Transverse colon (tissue), 4 donors: ENCODE measurements around the gene HMGCS1. TPM values are rescaled to one million over a fixed set of nuclear protein-coding genes. Genes with fewer than 3 reads are reported as not detected.

Experiments used
- DNase-seq: peaks from one replicate; pipeline ENCODE4 v3.0.0-alpha.2; 2019
- H3K27ac ChIP-seq, 4 donors: fragments of 200-600 bp; sonication (generic); 2 replicates each; pipeline ENCODE4 v1.5.1; 2016 to 2018; ENCODE audit warnings: inconsistent platforms in 4 of 4
- H3K27me3 ChIP-seq: fragments of 200-600 bp; sonication (generic); 2 replicates; pipeline ENCODE4 v1.5.1; 2017; ENCODE audit warnings: inconsistent platforms
- H3K36me3 ChIP-seq, 4 donors: fragments of 200-600 bp; sonication (generic); 2 replicates each; pipeline ENCODE4 v1.5.1; 2017 to 2019; ENCODE audit warnings: inconsistent platforms in 4 of 4
- H3K4me1 ChIP-seq, 4 donors: fragments of 200-600 bp; sonication (generic); 2 replicates each; pipeline ENCODE4 v1.5.1; 2017 to 2020; ENCODE audit warnings: inconsistent platforms in 4 of 4
- H3K4me3 ChIP-seq, 4 donors: fragments of 200-600 bp; sonication (generic); 1 replicate in 1 of 4; 2 replicates in 3 of 4; pipeline versions ENCODE4 v1.5.1 to v1.6.1; 2017 to 2019; ENCODE audit warnings: inconsistent platforms in 4 of 4
- H3K9me3 ChIP-seq, 2 donors: fragments of 200-600 bp; sonication (generic); 2 replicates each; pipeline ENCODE4 v1.5.1; 2017 to 2019; ENCODE audit warnings: inconsistent platforms in 2 of 2
- EP300 ChIP-seq: sonication (generic); formaldehyde crosslinking; IDR thresholded peaks from one replicate; pipeline ENCODE4 v1.6.1; 2017; ENCODE audit warnings: antibody characterized with exemption, low read depth
- POLR2A ChIP-seq: fragments of 450-650 bp; IDR thresholded peaks from one replicate; pipeline ENCODE4 v1.6.1; 2016; ENCODE audit warnings: antibody characterized with exemption, mild to moderate bottlenecking, moderate library complexity
- POLR2AphosphoS5 ChIP-seq, 3 donors: sonication (generic); formaldehyde crosslinking; IDR thresholded peaks; one replicate each; pipeline ENCODE4 v1.6.1; 2016; ENCODE audit warnings: antibody characterized with exemption in 3 of 3
- WGBS, 2 donors: methylation state at CpG; one replicate each; pipeline ENCODE4 v1.1.5; 2018; ENCODE audit warnings: low coverage in 1 of 2; 5-methylcytosine and 5-hydroxymethylcytosine counted together
- in situ Hi-C, 4 donors: fragments of 200-750 bp; cut with MboI; loops; one replicate each; pipeline versions ENCODE4 v1.15.0 to v1.15.1; 2017; ENCODE audit warnings: low sequenced_read_pairs in 3 of 4, low pct_ligation_motif_present in 1 of 4, low pct_unique_long_range_greater_than_20kb in 1 of 4
- intact Hi-C: fragments of 100-400 bp; cut with DNase I; formaldehyde crosslinking; loops from one replicate; pipeline ENCODE4 v1.15.1; 2023; ENCODE audit warnings: low total_unique reads
- total RNA-seq, 4 donors: library from RNA; depleted of rRNA; stranded (reverse); fragments of >200 nt; gene quantifications; one replicate each; pipeline ENCODE4 v1.1.0, GENCODE V29; 2016
- TF ChIP-seq, protein P1 (sequence below), 5 experiments: fragments of 200-600 bp in 3 of 5; fragments of 450-650 bp in 2 of 5; sonication (generic) in 3 of 5; IDR thresholded peaks; 1 replicate in 2 of 5; 2 replicates in 3 of 5; pipeline ENCODE4 v1.5.1; 2016 to 2017; ENCODE audit warnings: antibody characterized with exemption in 5 of 5, inconsistent platforms in 3 of 5, mild to moderate bottlenecking in 2 of 5, moderate library complexity in 1 of 5

HMGCS1 gene
- total RNA-seq, 4 donors from 2014 or later = 16.9 to 51.4 (median 41.8) TPM

DNA sequence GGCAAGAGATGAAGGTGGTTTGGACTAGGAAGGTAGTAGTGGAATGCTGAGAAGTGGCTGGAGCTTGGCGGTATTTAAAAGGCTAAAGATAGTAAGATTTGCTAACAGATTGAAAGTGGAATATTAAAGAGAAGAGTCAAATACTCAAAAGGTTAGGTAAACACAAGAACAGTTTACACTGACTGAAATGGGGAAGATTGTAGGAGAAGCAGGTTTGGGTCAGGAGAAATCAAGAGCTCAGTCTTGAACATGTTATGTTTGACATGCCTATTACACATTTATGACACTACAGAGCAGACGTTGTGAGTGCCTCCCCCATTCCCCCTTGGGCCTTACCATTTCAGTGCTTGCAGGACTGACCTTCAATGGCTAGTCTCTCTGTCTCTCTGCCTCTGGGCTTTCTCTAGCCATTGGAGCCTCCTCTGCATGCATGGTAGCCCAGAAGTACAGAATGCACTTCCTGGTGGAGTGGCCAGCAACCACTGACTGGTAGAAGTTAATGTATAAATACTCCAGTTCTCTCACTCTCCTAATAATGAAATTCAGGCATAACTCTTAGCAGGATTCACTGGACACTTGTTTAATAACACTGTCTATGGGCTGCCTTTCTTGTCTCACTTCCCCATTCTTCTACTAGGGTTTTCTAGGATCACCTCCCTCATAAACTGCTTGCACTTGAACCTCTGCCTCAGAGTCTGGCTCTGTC, 56.8 kb downstream of the HMGCS1 start:
- H3K4me3 ChIP-seq = no peak overlapping the region
- H3K36me3 ChIP-seq = no peaks in the 10 kb centered on the region
- WGBS, 2 donors = 47 to 57% methylated on average over 1 to 2 of the region's 2 CpGs
- TF ChIP-seq POLR2A (no peak), POLR2AphosphoS5 (IDR thresholded peaks at IDR 0.05) (no peak), EP300 (no peak)
- TF ChIP-seq, protein P1, sequence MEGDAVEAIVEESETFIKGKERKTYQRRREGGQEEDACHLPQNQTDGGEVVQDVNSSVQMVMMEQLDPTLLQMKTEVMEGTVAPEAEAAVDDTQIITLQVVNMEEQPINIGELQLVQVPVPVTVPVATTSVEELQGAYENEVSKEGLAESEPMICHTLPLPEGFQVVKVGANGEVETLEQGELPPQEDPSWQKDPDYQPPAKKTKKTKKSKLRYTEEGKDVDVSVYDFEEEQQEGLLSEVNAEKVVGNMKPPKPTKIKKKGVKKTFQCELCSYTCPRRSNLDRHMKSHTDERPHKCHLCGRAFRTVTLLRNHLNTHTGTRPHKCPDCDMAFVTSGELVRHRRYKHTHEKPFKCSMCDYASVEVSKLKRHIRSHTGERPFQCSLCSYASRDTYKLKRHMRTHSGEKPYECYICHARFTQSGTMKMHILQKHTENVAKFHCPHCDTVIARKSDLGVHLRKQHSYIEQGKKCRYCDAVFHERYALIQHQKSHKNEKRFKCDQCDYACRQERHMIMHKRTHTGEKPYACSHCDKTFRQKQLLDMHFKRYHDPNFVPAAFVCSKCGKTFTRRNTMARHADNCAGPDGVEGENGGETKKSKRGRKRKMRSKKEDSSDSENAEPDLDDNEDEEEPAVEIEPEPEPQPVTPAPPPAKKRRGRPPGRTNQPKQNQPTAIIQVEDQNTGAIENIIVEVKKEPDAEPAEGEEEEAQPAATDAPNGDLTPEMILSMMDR (IDR thresholded peaks at IDR 0.05) = no peak
- no peaks in the 10 kb centered on the region for H3K27me3 ChIP-seq
- no peaks in the 10 kb centered on the region for H3K4me1 ChIP-seq
- intact Hi-C loops = loop anchor here (1.0 kb wide), 1 partner anchor 14 kb away; no protein-coding TSS in a partner anchor
- no peak overlapping the region for H3K27ac ChIP-seq
- in situ Hi-C loops = no loop called here
- H3K9me3 ChIP-seq = no peaks in the 10 kb centered on the region
- DNase-seq = no peak

DNA sequence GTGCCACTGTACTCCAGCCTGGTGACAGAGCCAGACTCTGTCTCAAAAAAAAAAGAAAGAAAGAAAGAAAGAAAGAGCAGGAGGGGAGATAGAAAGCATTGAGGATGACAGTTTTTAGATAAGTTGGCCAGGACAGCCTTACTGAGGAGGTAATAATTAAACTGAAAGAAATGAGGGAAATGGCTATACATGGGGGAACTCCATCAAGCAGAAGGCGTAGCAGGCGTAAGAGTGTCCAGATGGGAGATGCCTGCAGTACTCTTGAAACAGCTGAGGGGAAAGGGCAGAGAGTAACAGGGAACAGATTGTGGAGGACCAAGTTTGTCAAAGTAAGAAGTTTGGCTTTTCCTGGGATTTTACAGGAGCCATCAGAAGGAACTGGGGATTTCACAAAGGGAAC, 57.5 kb downstream of the HMGCS1 start:
- 69 to 73% methylated on average over 2 of the region's 2 CpGs for WGBS, 2 donors
- no peak overlapping the region for H3K4me3 ChIP-seq
- H3K27me3 ChIP-seq = no peaks in the 10 kb centered on the region
- DNase-seq = no peak
- TF ChIP-seq POLR2A (no peak), EP300 (no peak), POLR2AphosphoS5 (IDR thresholded peaks at IDR 0.05) (no peak)
- TF ChIP-seq, protein P1 (IDR thresholded peaks at IDR 0.05) = no peak
- H3K9me3 ChIP-seq = no peaks in the 10 kb centered on the region
- H3K36me3 ChIP-seq = no peaks in the 10 kb centered on the region
- H3K27ac ChIP-seq = no peak overlapping the region
- in situ Hi-C loops (no loop called here), intact Hi-C loops (loop anchor here (1.0 kb wide), 1 partner anchor 15 kb away; no protein-coding TSS in a partner anchor)
- H3K4me1 ChIP-seq = no peaks in the 10 kb centered on the region

DNA sequence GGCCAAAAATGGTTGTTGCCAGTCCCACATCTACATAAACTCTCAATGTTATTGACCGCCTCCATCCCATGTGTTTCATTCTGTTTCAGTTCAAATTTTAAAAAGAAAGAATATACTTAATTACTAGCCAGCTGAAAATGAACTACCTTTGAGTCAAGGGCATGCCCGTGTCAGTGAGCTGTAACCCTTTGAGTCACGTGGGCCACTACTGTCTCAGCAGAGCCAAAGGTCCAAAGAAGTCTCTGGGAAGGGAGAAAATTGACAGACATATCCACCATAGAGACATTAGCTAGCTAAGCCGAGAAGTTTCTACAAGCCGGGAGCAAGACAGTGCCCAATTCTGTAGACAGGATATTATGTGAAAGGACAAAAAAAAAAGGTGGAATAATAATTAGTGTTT, 61.5 kb downstream of the HMGCS1 start:
- Histone ChIP-seq H3K27me3 (no peaks in the 10 kb centered on the region), H3K9me3 (no peaks in the 10 kb centered on the region), H3K4me3 (no peak overlapping the region), H3K36me3 (no peaks in the 10 kb centered on the region), H3K4me1 (no peaks in the 10 kb centered on the region), H3K27ac (no peak overlapping the region)
- in situ Hi-C loops = no loop called here
- intact Hi-C loops = no loop called here
- no peak for DNase-seq
- TF ChIP-seq POLR2AphosphoS5 (IDR thresholded peaks at IDR 0.05) (no peak), POLR2A (no peak), EP300 (no peak)
- TF ChIP-seq, protein P1 (IDR thresholded peaks at IDR 0.05) = no peak
- WGBS, 2 donors = 68 to 79% methylated on average over 3 to 5 of the region's 5 CpGs

DNA sequence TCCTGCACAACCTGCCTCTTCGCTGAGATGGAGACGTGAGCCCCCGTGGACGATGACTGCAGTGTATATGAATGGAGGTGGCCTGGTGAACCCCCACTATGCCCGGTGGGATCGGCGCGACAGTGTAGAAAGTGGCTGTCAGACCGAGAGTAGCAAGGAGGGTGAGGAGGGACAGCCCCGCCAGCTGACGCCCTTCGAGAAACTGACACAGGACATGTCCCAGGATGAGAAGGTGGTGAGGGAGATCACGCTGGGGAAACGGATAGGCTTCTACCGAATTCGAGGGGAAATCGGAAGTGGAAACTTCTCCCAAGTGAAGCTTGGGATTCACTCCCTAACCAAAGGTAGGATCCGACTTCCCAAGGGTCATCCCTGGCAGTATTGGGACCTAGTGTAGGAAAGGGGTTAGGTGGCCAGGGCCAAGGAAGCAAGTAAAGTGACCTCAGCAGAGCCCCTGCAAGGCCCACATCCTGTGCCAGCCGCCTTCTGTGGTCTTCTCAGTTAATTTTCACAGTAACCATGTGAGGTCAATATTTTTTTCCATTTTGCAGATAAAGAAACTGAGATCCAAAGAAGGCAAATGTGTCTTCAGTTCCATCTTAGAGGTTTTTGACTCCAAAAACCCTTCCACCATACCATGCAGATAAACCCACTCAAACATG, 67.4 kb downstream of the HMGCS1 start:
- no peak for TF ChIP-seq POLR2AphosphoS5 (IDR thresholded peaks at IDR 0.05)
- TF ChIP-seq, protein P1 (IDR thresholded peaks at IDR 0.05) = no peak
- TF ChIP-seq EP300 = no peak
- no peak for TF ChIP-seq POLR2A
- no peak for DNase-seq
- intact Hi-C loops = no loop called here
- Histone ChIP-seq H3K36me3 (no peaks in the 10 kb centered on the region), H3K4me1 (no peaks in the 10 kb centered on the region), H3K4me3 (no peak overlapping the region), H3K9me3 (no peaks in the 10 kb centered on the region), H3K27me3 (no peaks in the 10 kb centered on the region), H3K27ac (no peak overlapping the region)
- in situ Hi-C loops = no loop called here
- WGBS, 2 donors = 86% methylated on average over 14 to 19 of the region's 19 CpGs
